ENCODE data around the gene DPYSL5. TPM values are rescaled to one million over a fixed set of nuclear protein-coding genes. Genes with fewer than 3 reads are reported as not detected.

The DPYSL5 gene
- total and polyA plus RNA-seq, 2 donors from 2014 or later = not detected

DNA sequence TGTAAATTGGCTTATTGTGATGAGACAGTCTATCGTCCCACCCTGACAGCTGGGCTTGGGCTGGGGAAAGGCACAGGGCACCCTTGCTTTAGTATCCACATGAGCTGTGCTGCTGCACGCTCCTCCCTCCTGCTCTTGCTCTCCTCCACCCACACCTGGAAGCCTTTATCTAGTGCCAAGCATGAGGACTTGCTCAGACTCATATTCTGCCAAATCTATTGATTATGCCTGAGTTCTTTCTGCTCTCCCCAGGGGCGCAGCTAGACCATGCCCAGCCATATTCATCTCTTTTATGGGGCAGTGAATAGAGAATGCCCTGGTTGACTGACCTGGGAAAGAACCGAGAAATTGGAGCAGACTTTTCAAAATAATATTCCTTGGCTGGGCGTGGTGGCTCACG, 29.0 kb upstream of the DPYSL5 start:
- intact Hi-C loops (cut with DNase I) = no loop called here

DNA sequence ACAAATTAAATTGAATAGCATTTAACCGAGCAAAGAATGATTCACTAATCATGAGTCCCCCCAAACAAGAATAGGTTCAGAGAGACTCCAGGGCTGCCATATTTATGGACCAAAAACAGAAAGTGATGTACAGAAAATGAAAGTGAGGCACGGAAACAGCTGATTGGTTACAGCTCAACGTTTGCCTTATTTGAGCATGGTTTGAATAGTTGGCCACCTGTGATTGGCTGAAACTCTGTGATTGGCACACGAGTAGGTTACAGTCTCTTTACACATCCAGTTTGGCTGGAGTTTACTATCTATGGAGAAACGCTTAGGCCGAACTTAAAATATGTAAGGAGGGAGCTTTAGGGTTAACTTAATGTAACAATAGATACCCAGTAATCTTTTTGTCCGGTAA, 27.0 kb upstream of the DPYSL5 start:
- H3K9ac ChIP-seq (ENCODE audit: low read length in 3 of 3) = no peak overlapping the region
- DNase-seq = no peak
- H3K36me3 ChIP-seq (ENCODE audit: control insufficient read depth in 2 of 3, insufficient read depth in 3 of 3, low read length in 3 of 3) = no peaks in the 10 kb centered on the region
- intact Hi-C loops (cut with DNase I) = no loop called here
- H3K27ac ChIP-seq (ENCODE audit: low read depth in 2 of 2, low read length in 2 of 2) = no peak overlapping the region
- H3K4me1 ChIP-seq (ENCODE audit: control insufficient read depth in 2 of 3, insufficient read depth in 2 of 3, low read depth in 1 of 3, low read length in 3 of 3) = no peaks in the 10 kb centered on the region
- FAIRE-seq = no peak
- H3K9me3 ChIP-seq (ENCODE audit: control insufficient read depth in 2 of 3, insufficient read depth in 1 of 3, low read length in 3 of 3) = no peaks in the 10 kb centered on the region
- no peaks in the 10 kb centered on the region for H3K27me3 ChIP-seq (ENCODE audit: control insufficient read depth, insufficient read depth, low read length)
- H3K4me3 ChIP-seq (ENCODE audit: low read length in 3 of 3) = no peak overlapping the region
- TF ChIP-seq, protein P1, sequence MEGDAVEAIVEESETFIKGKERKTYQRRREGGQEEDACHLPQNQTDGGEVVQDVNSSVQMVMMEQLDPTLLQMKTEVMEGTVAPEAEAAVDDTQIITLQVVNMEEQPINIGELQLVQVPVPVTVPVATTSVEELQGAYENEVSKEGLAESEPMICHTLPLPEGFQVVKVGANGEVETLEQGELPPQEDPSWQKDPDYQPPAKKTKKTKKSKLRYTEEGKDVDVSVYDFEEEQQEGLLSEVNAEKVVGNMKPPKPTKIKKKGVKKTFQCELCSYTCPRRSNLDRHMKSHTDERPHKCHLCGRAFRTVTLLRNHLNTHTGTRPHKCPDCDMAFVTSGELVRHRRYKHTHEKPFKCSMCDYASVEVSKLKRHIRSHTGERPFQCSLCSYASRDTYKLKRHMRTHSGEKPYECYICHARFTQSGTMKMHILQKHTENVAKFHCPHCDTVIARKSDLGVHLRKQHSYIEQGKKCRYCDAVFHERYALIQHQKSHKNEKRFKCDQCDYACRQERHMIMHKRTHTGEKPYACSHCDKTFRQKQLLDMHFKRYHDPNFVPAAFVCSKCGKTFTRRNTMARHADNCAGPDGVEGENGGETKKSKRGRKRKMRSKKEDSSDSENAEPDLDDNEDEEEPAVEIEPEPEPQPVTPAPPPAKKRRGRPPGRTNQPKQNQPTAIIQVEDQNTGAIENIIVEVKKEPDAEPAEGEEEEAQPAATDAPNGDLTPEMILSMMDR (IDR thresholded peaks at IDR 0.05; ENCODE audit: borderline replicate concordance, extremely low read depth, insufficient read depth) = no peak

More for the DNA sequence above, 29.0 kb upstream of the DPYSL5 start:
- Histone ChIP-seq H3K27me3 (ENCODE audit: control insufficient read depth, insufficient read depth, low read length) (no peaks in the 10 kb centered on the region), H3K36me3 (ENCODE audit: control insufficient read depth in 2 of 3, insufficient read depth in 3 of 3, low read length in 3 of 3) (no peaks in the 10 kb centered on the region), H3K4me1 (ENCODE audit: control insufficient read depth in 2 of 3, insufficient read depth in 2 of 3, low read depth in 1 of 3, low read length in 3 of 3) (no peaks in the 10 kb centered on the region), H3K4me3 (ENCODE audit: low read length in 3 of 3) (no peak overlapping the region), H3K27ac (ENCODE audit: low read depth in 2 of 2, low read length in 2 of 2) (no peak overlapping the region), H3K9me3 (ENCODE audit: control insufficient read depth in 2 of 3, insufficient read depth in 1 of 3, low read length in 3 of 3) (no peaks in the 10 kb centered on the region), H3K9ac (ENCODE audit: low read length in 3 of 3) (no peak overlapping the region)
- FAIRE-seq (no peak), DNase-seq (no peak)
- TF ChIP-seq, protein P1 (IDR thresholded peaks at IDR 0.05; ENCODE audit: borderline replicate concordance, extremely low read depth, insufficient read depth) = no peak

DNA sequence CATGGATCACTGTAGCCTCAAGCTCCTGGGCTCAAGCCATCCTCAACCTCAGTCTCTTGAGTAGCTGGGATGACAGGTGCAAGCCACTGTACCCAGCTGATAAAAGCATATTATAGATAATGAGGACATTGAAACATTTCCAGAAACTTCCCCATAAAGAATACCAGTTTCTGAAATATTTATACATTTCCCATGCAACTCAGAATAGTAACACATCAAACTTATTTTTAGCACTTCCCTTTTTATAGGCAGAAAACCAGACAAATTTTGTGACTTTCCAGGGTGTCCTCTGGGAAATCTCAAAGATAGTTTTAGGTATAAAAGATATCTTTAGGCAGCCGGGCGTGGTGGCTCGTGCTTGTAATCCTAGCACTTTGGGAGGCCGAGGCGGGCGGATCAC, 25.1 kb upstream of the DPYSL5 start:
- FAIRE-seq = no peak
- DNase-seq = no peak
- Histone ChIP-seq H3K9me3 (ENCODE audit: control insufficient read depth in 2 of 3, insufficient read depth in 1 of 3, low read length in 3 of 3) (no peaks in the 10 kb centered on the region), H3K9ac (ENCODE audit: low read length in 3 of 3) (no peak overlapping the region), H3K27ac (ENCODE audit: low read depth in 2 of 2, low read length in 2 of 2) (no peak overlapping the region), H3K27me3 (ENCODE audit: control insufficient read depth, insufficient read depth, low read length) (no peaks in the 10 kb centered on the region), H3K4me3 (ENCODE audit: low read length in 3 of 3) (no peak overlapping the region), H3K36me3 (ENCODE audit: control insufficient read depth in 2 of 3, insufficient read depth in 3 of 3, low read length in 3 of 3) (no peaks in the 10 kb centered on the region), H3K4me1 (ENCODE audit: control insufficient read depth in 2 of 3, insufficient read depth in 2 of 3, low read depth in 1 of 3, low read length in 3 of 3) (no peaks in the 10 kb centered on the region)
- intact Hi-C loops (cut with DNase I) = no loop called here
- TF ChIP-seq, protein P1 (IDR thresholded peaks at IDR 0.05; ENCODE audit: borderline replicate concordance, extremely low read depth, insufficient read depth) = no peak

All from kidney (tissue), 14 donors.